GM12891 (cell line): Measurements from ENCODE around the gene LILRB4.

Experiments
- PAX5 ChIP-seq: IDR thresholded peaks from 2 replicates; pipeline ENCODE4 v1.6.1; 2011; ENCODE audit warnings: low read length, moderate library complexity, mild to moderate bottlenecking; ENCODE audit not compliant: insufficient read depth, severe bottlenecking
- POLR2A ChIP-seq: IDR thresholded peaks from 2 replicates; pipeline ENCODE4 v1.6.1; 2011; ENCODE audit warnings: low read depth, low read length, control low read depth
- POLR2AphosphoS5 ChIP-seq: IDR thresholded peaks from 2 replicates; pipeline ENCODE4 v1.6.1; 2011; ENCODE audit warnings: low read depth, low read length, control low read depth
- TAF1 ChIP-seq: IDR thresholded peaks from 2 replicates; pipeline ENCODE4 v1.6.1; 2011; ENCODE audit warnings: low read depth, low read length, control low read depth

DNA sequence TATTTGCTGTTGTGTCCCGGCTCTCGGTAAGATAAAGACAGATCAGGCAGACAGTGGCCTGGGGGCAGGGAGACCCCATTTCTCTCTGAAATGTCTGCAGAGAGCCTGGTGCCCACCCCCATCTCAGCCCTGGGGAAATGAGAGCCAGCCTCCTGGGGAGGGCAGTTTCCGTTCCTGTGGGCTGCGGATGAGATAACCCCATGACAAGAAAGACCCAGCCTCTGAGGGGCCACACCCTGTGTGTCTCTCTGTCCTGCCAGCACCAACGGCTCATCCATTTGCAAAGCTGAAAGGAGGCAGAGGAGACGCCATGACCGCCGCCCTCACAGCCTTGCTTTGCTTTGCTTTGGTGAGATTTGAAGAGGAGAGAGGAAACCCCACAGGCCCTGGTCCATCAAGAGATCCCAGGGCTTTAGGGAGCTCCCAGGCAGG is 33.3 kb downstream of the LILRB4 start:
- TF ChIP-seq POLR2A (no peak), POLR2AphosphoS5 (no peak), PAX5 (no peak), TAF1 (no peak)
